HCT116 (cell line): ENCODE measurements around the gene OAS2. TPM values are rescaled to one million over a fixed set of nuclear protein-coding genes. Genes with fewer than 3 reads are reported as not detected.

Source experiments
- ATAC-seq: fragments of 200-7000 bp; cut with Tn5 transposase; 2 replicates; pipeline ENCODE4 v1.9.1; 2020; ENCODE audit warnings: mild to moderate bottlenecking, moderate library complexity
- BruUV-seq: library from RNA; stranded (reverse); fragments of 400-500 nt; replicated peaks from 2 replicates; lab custom pipeline; 2021; lab: Mats Ljungman, UMichigan
- CTCF ChIA-PET: fragments of 300-600 bp; sonication (Branson Sonifier 250); formaldehyde crosslinking; loops from one replicate; lab custom pipeline; 2021; ENCODE audit warnings: antibody characterized with exemption; lab: Charles Lee
- POLR2A ChIA-PET: fragments of 300-600, 350-600 bp; sonication (Branson Sonifier 250); formaldehyde crosslinking; loops from one replicate; lab custom pipeline; 2021; ENCODE audit warnings: antibody characterized with exemption; lab: Charles Lee
- RAD21 ChIA-PET, 2 experiments: fragments of 300-600 bp; sonication (Branson Sonifier 250); formaldehyde crosslinking; loops; one replicate each; lab custom pipeline; 2023; ENCODE audit warnings: low total read pairs in 2 of 2; ENCODE audit not compliant: uncharacterized antibody in 2 of 2, unreplicated experiment in 2 of 2, low non-redundant PET in 1 of 2; lab: Charles Lee
- DNase-seq: peaks from one replicate; pipeline ENCODE4 v3.0.0-alpha.2; 2010; ENCODE audit warnings: low read depth, low spot score
- H2AFZ ChIP-seq: fragments of 200-600 bp; shearing (Covaris generic), sonication (generic); 2 replicates; pipeline ENCODE4 v1.6.1; 2017; ENCODE audit warnings: low read depth, mixed run types, mixed read lengths, antibody characterized with exemption, low read length; ENCODE audit not compliant: poor library complexity, severe bottlenecking
- H3K27ac ChIP-seq: 2 replicates; pipeline ENCODE4 v1.5.1; 2012; ENCODE audit warnings: low read depth, low read length
- H3K27me3 ChIP-seq: fragments of 200-600 bp; sonication (generic); 2 replicates; pipeline ENCODE4 v1.6.1; 2016; ENCODE audit warnings: mixed run types, low read length, mixed read lengths; ENCODE audit not compliant: insufficient read depth
- H3K36me3 ChIP-seq, 2 experiments: fragments of 200-500 bp in 1 of 2; fragments of 200-600 bp in 1 of 2; sonication (Bioruptor generic) in 1 of 2; sonication (generic) in 1 of 2; 2 replicates each; pipeline versions ENCODE4 v1.5.1 to v1.6.1; 2014 to 2016; ENCODE audit warnings: low read length in 2 of 2, inconsistent platforms in 1 of 2, mixed read lengths in 1 of 2, mixed run types in 1 of 2; ENCODE audit not compliant: insufficient read depth in 2 of 2, control insufficient read depth in 1 of 2
- H3K4me1 ChIP-seq, 2 experiments: fragments of 200-600 bp in 1 of 2; sonication (generic) in 1 of 2; 2 replicates each; pipeline versions ENCODE4 v1.5.1 to v1.6.1; 2012 to 2017; ENCODE audit warnings: low read length in 2 of 2, inconsistent platforms in 1 of 2, mild to moderate bottlenecking in 1 of 2, mixed read lengths in 1 of 2, mixed run types in 1 of 2, moderate library complexity in 1 of 2; ENCODE audit not compliant: insufficient read depth in 2 of 2, control insufficient read depth in 1 of 2
- H3K4me2 ChIP-seq: fragments of 200-600 bp; sonication (generic); 2 replicates; pipeline ENCODE4 v1.6.1; 2017; ENCODE audit warnings: mixed run types, low read length, mixed read lengths
- H3K4me3 ChIP-seq, 2 experiments: fragments of 200-600 bp in 1 of 2; sonication (generic) in 1 of 2; replicated peaks in 1 of 2; 2 replicates each; pipeline ENCODE4 v1.5.1; 2011 to 2016; ENCODE audit warnings: low read length in 2 of 2, control low read depth in 1 of 2, low read depth in 1 of 2, mild to moderate bottlenecking in 1 of 2, mixed read lengths in 1 of 2, mixed run types in 1 of 2
- H3K79me2 ChIP-seq: fragments of 200-600 bp; sonication (generic); 2 replicates; pipeline ENCODE4 v1.6.1; 2017; ENCODE audit warnings: mild to moderate bottlenecking, mixed run types, low read length, moderate library complexity, mixed read lengths; ENCODE audit not compliant: insufficient read depth
- H3K9ac ChIP-seq: fragments of 200-600 bp; sonication (generic); 2 replicates; pipeline ENCODE4 v1.6.1; 2016; ENCODE audit warnings: low read length, mixed read lengths
- H3K9me2 ChIP-seq: fragments of 200-600 bp; sonication (generic), shearing (Covaris generic); 2 replicates; pipeline ENCODE4 v1.6.1; 2017; ENCODE audit warnings: mixed run types, mild to moderate bottlenecking, moderate library complexity; ENCODE audit not compliant: insufficient read depth
- H3K9me3 ChIP-seq, 2 experiments: fragments of 200-500 bp in 1 of 2; fragments of 200-600 bp in 1 of 2; sonication (Bioruptor generic) in 1 of 2; sonication (generic) in 1 of 2; 2 replicates each; pipeline ENCODE4 v1.6.1; 2014 to 2017; ENCODE audit warnings: low read length in 2 of 2, mixed read lengths in 2 of 2, inconsistent platforms in 1 of 2, low read depth in 1 of 2, mild to moderate bottlenecking in 1 of 2, mixed run types in 1 of 2, moderate library complexity in 1 of 2; ENCODE audit not compliant: control insufficient read depth in 1 of 2, insufficient read depth in 1 of 2
- H4K20me1 ChIP-seq: fragments of 200-600 bp; sonication (generic), shearing (Covaris generic); 2 replicates; pipeline ENCODE4 v1.6.1; 2017; ENCODE audit warnings: mixed run types, mild to moderate bottlenecking, moderate library complexity; ENCODE audit not compliant: insufficient read depth
- CTCF ChIP-seq, 3 experiments: fragments of 200-600 bp in 1 of 3; sonication (generic) in 1 of 3; IDR thresholded peaks in 2 of 3; conservative IDR thresholded peaks in 1 of 3; 2 replicates each; pipeline ENCODE4 v1.5.1; 2012 to 2017; ENCODE audit warnings: low read depth in 2 of 3, low read length in 2 of 3, antibody characterized with exemption in 1 of 3, borderline replicate concordance in 1 of 3, control low read depth in 1 of 3, mild to moderate bottlenecking in 1 of 3, mixed read lengths in 1 of 3, mixed run types in 1 of 3, moderate library complexity in 1 of 3; ENCODE audit not compliant: insufficient read depth in 1 of 3
- EZH2phosphoT487 ChIP-seq: fragments of 200-600 bp; IDR thresholded peaks from 2 replicates; pipeline ENCODE4 v1.6.1; 2018; ENCODE audit warnings: antibody characterized with exemption, borderline replicate concordance
- MAX ChIP-seq: IDR thresholded peaks from 2 replicates; pipeline ENCODE4 v1.6.1; 2012
- POLR2AphosphoS5 ChIP-seq: IDR thresholded peaks from 2 replicates; pipeline ENCODE4 v1.6.1; 2011; ENCODE audit warnings: mild to moderate bottlenecking, low read depth, low read length, moderate library complexity
- SRF ChIP-seq: IDR thresholded peaks from 2 replicates; pipeline ENCODE4 v1.6.1; 2012; ENCODE audit warnings: low read depth
- YY1 ChIP-seq: IDR thresholded peaks from 2 replicates; pipeline ENCODE4 v1.6.1; 2011; ENCODE audit warnings: low read length, low read depth, moderate library complexity, mild to moderate bottlenecking; ENCODE audit not compliant: insufficient replicate concordance; ENCODE audit errors: extremely low read depth
- ZBTB33 ChIP-seq: IDR thresholded peaks from 2 replicates; pipeline ENCODE4 v1.6.1; 2011; ENCODE audit warnings: mild to moderate bottlenecking, low read length, moderate library complexity; ENCODE audit not compliant: insufficient replicate concordance; ENCODE audit errors: extremely low read depth
- ZNF274 ChIP-seq: fragments of 200-500 bp; sonication (Bioruptor generic); IDR thresholded peaks from 2 replicates; pipeline ENCODE4 v1.6.1; 2014; ENCODE audit warnings: mild to moderate bottlenecking, low read depth, low read length, inconsistent platforms
- intact Hi-C: fragments of 100-400 bp; cut with micrococcal nuclease; formaldehyde crosslinking; loops from 2 replicates; pipeline ENCODE4 v1.10.0; 2022
- total RNA-seq: library from RNA; stranded (reverse); gene quantifications from one replicate; pipeline ENCODE4 v1.2.1, GENCODE V29; 2021; ENCODE audit not compliant: unreplicated experiment

Gene OAS2
- total RNA-seq, 1 experiment from 2014 or later = 0.30 TPM

- DNase-seq (no peak), ATAC-seq (no peak)
- BruUV-seq = no TSS peak
- TF ChIP-seq ZBTB33 (no peak), CTCF (IDR thresholded peaks at IDR 0.05 in 2 of 3, conservative IDR thresholded peaks at IDR 0.05 in 1 of 3; ENCODE audit: borderline replicate concordance in 1 of 3, insufficient read depth in 1 of 3, low read depth in 2 of 3, low read length in 2 of 3) (no peak)
- ChIA-PET RAD21 (no interaction called here), POLR2A (no interaction called here), CTCF (interaction anchor here (1.0 kb wide), 1 partner anchor 8 kb away, joined by 3 read pairs; no protein-coding TSS in a partner anchor)
- intact Hi-C loops = no loop called here
- no peak overlapping the region for H3K4me3 ChIP-seq
- no peak overlapping the region for H3K27ac ChIP-seq
- no peak overlapping the region for H3K4me2 ChIP-seq
- no peaks in the 10 kb centered on the region for H3K36me3 ChIP-seq
- peaks cover 0 to 12% of the 10 kb centered on the region in 2 experiments; a peak in 1 of 4 replicates for H3K4me1 ChIP-seq
- H3K9me2 ChIP-seq = no peaks in the 10 kb centered on the region
- H3K9me3 ChIP-seq = peaks cover 0 to 2% of the 10 kb centered on the region in 2 experiments; a peak in 1 of 4 replicates
- no peak overlapping the region for H3K9ac ChIP-seq
- H3K27me3 ChIP-seq = no peaks in the 10 kb centered on the region
- H4K20me1 ChIP-seq = no peaks in the 10 kb centered on the region
- no peaks in the 10 kb centered on the region for H3K79me2 ChIP-seq
- no peak overlapping the region for H2AFZ ChIP-seq
Observed at GRCh38 chr12:112932485-112933128, 45.7 kb upstream of the OAS2 start.

- H3K4me1 ChIP-seq = peaks cover 0 to 16% of the 10 kb centered on the region in 2 experiments; a peak in 1 of 4 replicates
- RAD21 ChIA-PET = no interaction called here
- H3K9me2 ChIP-seq = no peaks in the 10 kb centered on the region
- no peaks in the 10 kb centered on the region for H3K36me3 ChIP-seq
- no peak overlapping the region for H3K9ac ChIP-seq
- POLR2A ChIA-PET = no interaction called here
- H3K79me2 ChIP-seq = no peaks in the 10 kb centered on the region
- no peaks in the 10 kb centered on the region for H3K27me3 ChIP-seq
- ATAC-seq (no peak), DNase-seq (no peak)
- H4K20me1 ChIP-seq = no peaks in the 10 kb centered on the region
- intact Hi-C loops = no loop called here
- no peak overlapping the region for H3K27ac ChIP-seq
- no peak overlapping the region for H3K4me2 ChIP-seq
- no peak overlapping the region for H3K4me3 ChIP-seq
- no TSS peak for BruUV-seq
- CTCF ChIA-PET = interaction anchor here (1.0 kb wide), 1 partner anchor 9 kb away, joined by 3 read pairs; no protein-coding TSS in a partner anchor
- H3K9me3 ChIP-seq = no peaks in the 10 kb centered on the region
- H2AFZ ChIP-seq = no peak overlapping the region
- TF ChIP-seq ZNF274 (no peak), CTCF (IDR thresholded peaks at IDR 0.05 in 2 of 3, conservative IDR thresholded peaks at IDR 0.05 in 1 of 3; ENCODE audit: borderline replicate concordance in 1 of 3, insufficient read depth in 1 of 3, low read depth in 2 of 3, low read length in 2 of 3) (no peak), YY1 (no peak), EZH2phosphoT487 (no peak), MAX (no peak), POLR2AphosphoS5 (no peak), SRF (no peak)
Observed at GRCh38 chr12:112933129-112933505, 45.2 kb upstream of the OAS2 start.
